Neural crest cell (in vitro differentiated cells): ENCODE data around the gene ARID5B. TPM values are rescaled to one million over a fixed set of nuclear protein-coding genes. Genes with fewer than 3 reads are reported as not detected.
"Not testable (repeated sequence)": the region's sequence is repeated elsewhere in the genome, so short reads cannot be mapped to it uniquely, and the experiment has no call there.

Experiments used
- DNase-seq: peaks from one replicate; pipeline ENCODE4 v3.0.0; 2021; ENCODE audit warnings: low read depth, mixed read lengths, low spot score
- H3K27ac Mint-ChIP-seq: one replicate; pipeline ENCODE4 v1.8.0; 2021; ENCODE audit warnings: mild to moderate bottlenecking, mixed read lengths; ENCODE audit not compliant: unreplicated experiment
- H3K27me3 Mint-ChIP-seq: 2 replicates; pipeline ENCODE4 v1.8.0; 2021; ENCODE audit warnings: low read depth, mild to moderate bottlenecking, mixed read lengths
- H3K36me3 Mint-ChIP-seq: 2 replicates; pipeline ENCODE4 v1.8.0; 2021; ENCODE audit warnings: low read depth, mild to moderate bottlenecking, mixed read lengths
- H3K4me1 Mint-ChIP-seq: 2 replicates; pipeline ENCODE4 v1.8.0; 2021; ENCODE audit warnings: mixed read lengths
- H3K4me3 Mint-ChIP-seq: one replicate; pipeline ENCODE4 v1.8.0; 2021; ENCODE audit warnings: mild to moderate bottlenecking, mixed read lengths
- H3K9me3 Mint-ChIP-seq: 2 replicates; pipeline ENCODE4 v1.8.0; 2021; ENCODE audit warnings: mixed read lengths
- total RNA-seq: library from RNA; stranded (reverse); gene quantifications from 2 replicates; pipeline ENCODE4 v1.2.1, GENCODE V29; 2021
- TF ChIP-seq, protein P1 (sequence below): fragments of 200-600 bp; sonication (generic); conservative IDR thresholded peaks from 2 replicates; pipeline ENCODE4 v1.5.0; 2021; ENCODE audit warnings: antibody characterized with exemption, mild to moderate bottlenecking

The ARID5B gene
- total RNA-seq, 1 donor from 2014 or later, result 10.4 TPM

DNA sequence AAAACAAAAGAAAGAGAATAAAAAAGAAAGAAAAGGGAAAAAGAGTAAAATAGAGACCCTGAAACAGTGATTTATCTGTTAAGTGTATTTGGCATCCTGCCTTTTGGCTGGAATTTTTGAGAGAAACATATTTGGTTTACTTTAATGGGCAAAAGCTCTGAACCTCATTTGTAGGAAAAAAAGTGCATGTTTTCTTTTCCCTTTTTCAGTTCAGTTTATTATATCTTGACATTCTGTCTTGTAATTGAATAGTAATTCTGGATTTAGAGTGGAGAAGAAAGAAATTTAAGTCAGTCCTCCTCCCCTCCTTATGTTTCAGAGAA lies 69.5 kb downstream of the ARID5B start:
- Mint-ChIP-seq H3K4me1 (peaks cover 44% of the 10 kb centered on the region), H3K27me3 (no peaks in the 10 kb centered on the region), H3K4me3 (no peak overlapping the region), H3K27ac (no peak overlapping the region), H3K9me3 (no peaks in the 10 kb centered on the region), H3K36me3 (peaks cover 5% of the 10 kb centered on the region)
- no peak for DNase-seq
- TF ChIP-seq, protein P1, sequence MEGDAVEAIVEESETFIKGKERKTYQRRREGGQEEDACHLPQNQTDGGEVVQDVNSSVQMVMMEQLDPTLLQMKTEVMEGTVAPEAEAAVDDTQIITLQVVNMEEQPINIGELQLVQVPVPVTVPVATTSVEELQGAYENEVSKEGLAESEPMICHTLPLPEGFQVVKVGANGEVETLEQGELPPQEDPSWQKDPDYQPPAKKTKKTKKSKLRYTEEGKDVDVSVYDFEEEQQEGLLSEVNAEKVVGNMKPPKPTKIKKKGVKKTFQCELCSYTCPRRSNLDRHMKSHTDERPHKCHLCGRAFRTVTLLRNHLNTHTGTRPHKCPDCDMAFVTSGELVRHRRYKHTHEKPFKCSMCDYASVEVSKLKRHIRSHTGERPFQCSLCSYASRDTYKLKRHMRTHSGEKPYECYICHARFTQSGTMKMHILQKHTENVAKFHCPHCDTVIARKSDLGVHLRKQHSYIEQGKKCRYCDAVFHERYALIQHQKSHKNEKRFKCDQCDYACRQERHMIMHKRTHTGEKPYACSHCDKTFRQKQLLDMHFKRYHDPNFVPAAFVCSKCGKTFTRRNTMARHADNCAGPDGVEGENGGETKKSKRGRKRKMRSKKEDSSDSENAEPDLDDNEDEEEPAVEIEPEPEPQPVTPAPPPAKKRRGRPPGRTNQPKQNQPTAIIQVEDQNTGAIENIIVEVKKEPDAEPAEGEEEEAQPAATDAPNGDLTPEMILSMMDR, result no peak

DNA sequence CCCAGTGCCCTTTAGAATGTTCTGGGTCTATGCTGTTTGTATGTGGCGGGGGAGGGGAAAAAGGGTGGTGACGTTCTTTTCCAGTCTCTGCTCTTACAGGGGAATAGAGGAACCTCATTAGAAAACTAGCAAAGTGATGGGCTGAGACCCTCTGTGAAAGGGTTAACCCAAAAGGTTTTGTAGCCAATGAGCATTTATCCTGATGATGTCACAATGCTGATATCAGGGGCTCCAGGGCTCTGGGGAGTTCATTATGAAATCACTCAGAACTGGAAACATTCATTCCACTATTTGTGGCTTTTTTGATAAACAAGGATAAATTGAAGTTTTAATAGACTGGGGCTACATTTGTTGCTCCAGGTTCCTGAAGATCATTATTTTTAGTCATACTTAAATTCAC lies 71.7 kb downstream of the ARID5B start:
- H3K27me3 Mint-ChIP-seq, result no peaks in the 10 kb centered on the region
- no peak for DNase-seq
- H3K9me3 Mint-ChIP-seq, result peaks cover 3% of the 10 kb centered on the region
- H3K27ac Mint-ChIP-seq, result no peak overlapping the region
- no peak overlapping the region for H3K4me3 Mint-ChIP-seq
- H3K36me3 Mint-ChIP-seq, result peaks cover 2% of the 10 kb centered on the region
- H3K4me1 Mint-ChIP-seq, result peaks cover 40% of the 10 kb centered on the region
- TF ChIP-seq, protein P1, result no peak

DNA sequence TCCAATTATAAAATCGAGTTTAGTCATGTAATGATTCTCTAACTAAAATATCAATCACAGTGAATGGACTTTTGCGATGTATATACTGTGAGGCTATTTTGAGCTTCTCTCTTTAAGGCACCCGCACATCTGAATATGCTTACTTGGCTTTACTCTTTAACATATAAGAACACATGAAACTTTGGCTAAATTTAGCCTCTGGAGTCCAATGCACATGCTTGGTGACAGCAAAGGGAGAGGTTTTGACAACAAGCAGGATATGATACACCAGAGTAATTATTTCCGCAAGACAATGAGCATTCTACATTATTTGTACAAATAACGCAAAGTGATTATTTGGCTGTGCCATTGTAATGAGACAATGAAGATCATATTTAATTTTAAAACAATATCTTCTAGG lies 72.4 kb downstream of the ARID5B start:
- no peaks in the 10 kb centered on the region for H3K27me3 Mint-ChIP-seq
- peaks cover 37% of the 10 kb centered on the region for H3K4me1 Mint-ChIP-seq
- no peak overlapping the region for H3K27ac Mint-ChIP-seq
- TF ChIP-seq, protein P1, result no peak
- H3K4me3 Mint-ChIP-seq, result no peak overlapping the region
- peaks cover 7% of the 10 kb centered on the region for H3K36me3 Mint-ChIP-seq
- peaks cover 3% of the 10 kb centered on the region for H3K9me3 Mint-ChIP-seq
- no peak for DNase-seq

DNA sequence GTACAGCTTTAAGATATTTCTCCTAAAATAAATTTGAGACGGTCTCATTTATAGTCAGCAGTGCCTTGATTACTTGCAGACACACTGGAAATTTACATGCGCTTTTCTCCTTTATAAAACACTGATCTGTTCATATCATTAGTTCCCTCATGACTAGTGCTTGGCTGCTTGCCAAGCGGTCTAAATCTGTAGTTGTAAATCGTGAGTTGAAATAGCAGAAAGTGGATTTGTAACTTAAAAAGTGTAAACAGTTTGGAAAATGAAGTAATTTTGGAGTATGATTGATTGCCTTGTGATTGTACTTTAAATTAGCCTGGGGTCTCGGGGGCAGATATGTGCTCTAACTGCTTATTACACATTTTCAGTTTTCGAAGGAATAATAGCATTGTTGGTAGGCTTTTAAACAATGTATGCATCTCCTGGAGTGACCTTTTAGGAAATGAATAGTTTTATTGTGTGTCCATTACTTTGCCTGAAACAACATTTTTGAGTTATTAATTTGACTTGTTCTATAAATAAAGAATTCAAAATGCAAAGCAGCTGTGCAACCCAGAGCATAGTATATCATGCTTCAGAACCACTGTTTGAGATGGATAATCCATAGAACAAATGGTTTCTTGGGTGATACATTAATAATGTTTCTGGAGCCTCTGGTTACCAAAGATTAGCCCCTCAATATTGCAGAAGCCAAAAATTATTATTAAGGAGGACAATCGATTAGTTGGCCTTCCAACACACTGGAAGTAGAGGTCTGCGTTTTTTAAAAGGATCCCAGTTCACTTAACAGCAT lies 73.3 kb downstream of the ARID5B start:
- H3K9me3 Mint-ChIP-seq, result peaks cover 3% of the 10 kb centered on the region
- H3K4me3 Mint-ChIP-seq, result no peak overlapping the region
- peaks cover 34% of the 10 kb centered on the region for H3K4me1 Mint-ChIP-seq
- no peak for DNase-seq
- no peak overlapping the region for H3K27ac Mint-ChIP-seq
- no peaks in the 10 kb centered on the region for H3K27me3 Mint-ChIP-seq
- TF ChIP-seq, protein P1, result no peak
- peaks cover 7% of the 10 kb centered on the region for H3K36me3 Mint-ChIP-seq

DNA sequence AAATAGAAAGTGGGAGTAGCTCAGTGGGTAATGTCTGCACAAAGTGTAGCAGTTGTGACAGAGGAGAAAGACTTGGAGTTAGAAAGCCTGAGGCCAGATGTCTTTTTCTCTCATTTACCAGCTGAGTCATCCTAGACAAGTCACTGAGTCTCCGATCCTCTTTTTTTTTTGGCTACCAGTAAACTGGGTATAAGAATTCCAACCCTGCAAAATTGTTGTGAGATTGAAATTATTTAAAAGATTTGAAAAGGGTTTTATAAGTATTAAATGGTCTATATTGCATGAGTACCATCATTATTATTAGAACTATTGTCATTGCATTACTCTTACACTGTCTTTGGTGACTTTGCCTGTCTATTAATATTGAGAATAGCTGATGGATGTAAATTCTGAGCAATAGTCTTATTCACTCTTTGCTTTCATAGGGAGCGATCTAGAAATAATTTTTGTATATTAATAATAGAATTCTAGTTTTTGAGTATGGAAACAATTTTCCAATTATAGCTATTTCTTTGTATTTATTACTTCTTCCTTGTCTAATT lies 74.0 kb downstream of the ARID5B start:
- H3K4me3 Mint-ChIP-seq, result no peak overlapping the region
- H3K27me3 Mint-ChIP-seq, result no peaks in the 10 kb centered on the region
- peaks cover 7% of the 10 kb centered on the region for H3K36me3 Mint-ChIP-seq
- TF ChIP-seq, protein P1, result no peak
- H3K4me1 Mint-ChIP-seq, result peaks cover 31% of the 10 kb centered on the region
- no peak overlapping the region for H3K27ac Mint-ChIP-seq
- DNase-seq, result no peak
- peaks cover 3% of the 10 kb centered on the region for H3K9me3 Mint-ChIP-seq

DNA sequence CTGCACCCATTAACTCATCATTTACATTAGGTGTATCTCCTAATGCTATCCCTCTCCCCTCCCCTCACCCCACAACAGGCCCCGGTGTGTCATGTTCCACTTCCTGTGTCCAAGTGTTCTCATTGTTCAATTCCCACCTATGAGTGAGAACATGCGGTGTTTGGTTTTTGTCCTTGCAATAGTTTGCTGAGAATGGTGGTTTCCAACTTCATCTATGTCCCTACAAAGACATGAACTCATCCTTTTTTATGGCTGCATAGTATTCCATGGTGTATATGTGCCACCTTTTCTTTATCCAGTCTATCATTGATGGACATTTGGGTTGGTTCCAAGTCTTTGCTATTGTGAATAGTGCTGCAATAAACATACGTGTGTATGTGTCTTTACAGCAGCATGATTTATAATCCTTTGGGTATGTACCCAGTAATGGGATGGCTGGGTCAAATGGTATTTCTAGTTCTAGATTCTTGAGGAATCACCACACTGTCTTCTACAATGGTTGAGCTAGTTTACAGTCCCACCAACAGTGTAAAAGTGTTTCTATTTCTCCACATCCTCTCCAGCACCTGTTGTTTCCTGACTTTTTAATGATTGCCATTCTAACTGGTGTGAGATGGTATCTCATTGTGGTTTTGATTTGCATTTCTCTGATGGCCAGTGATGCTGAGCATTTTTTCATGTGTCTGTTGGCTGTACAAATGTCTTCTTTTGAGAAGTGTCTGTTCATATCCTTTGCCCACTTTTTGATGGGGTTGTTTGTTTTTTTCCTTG lies 75.6 kb downstream of the ARID5B start:
- H3K36me3 Mint-ChIP-seq, H3K27me3 Mint-ChIP-seq, H3K4me3 Mint-ChIP-seq, H3K9me3 Mint-ChIP-seq, H3K27ac Mint-ChIP-seq, DNase-seq: not testable (repeated sequence)
- H3K4me1 Mint-ChIP-seq, result peaks cover 26% of the 10 kb centered on the region
